PFSK-1 (cell line): Measurements from ENCODE around the gene LTBP3.

ENCODE experiments used
- FOXP2 ChIP-seq: optimal IDR thresholded peaks from 2 replicates; pipeline ENCODE3; 2011; ENCODE audit warnings: borderline replicate concordance, control low read depth, inconsistent platforms; ENCODE audit not compliant: insufficient read depth; ENCODE audit errors: extremely low read length, extremely low read depth
- POLR2AphosphoS5 ChIP-seq: IDR thresholded peaks from 2 replicates; pipeline ENCODE4 v1.6.1; 2012; ENCODE audit warnings: low read depth, mild to moderate bottlenecking, control low read depth, low read length, moderate library complexity
- SIN3A ChIP-seq: IDR thresholded peaks from 2 replicates; pipeline ENCODE4 v1.6.1; 2012; ENCODE audit warnings: mild to moderate bottlenecking, low read length, moderate library complexity, borderline replicate concordance; ENCODE audit not compliant: insufficient read depth
- TAF1 ChIP-seq: IDR thresholded peaks from 2 replicates; pipeline ENCODE4 v1.6.1; 2012; ENCODE audit warnings: low read length, control low read depth, borderline replicate concordance; ENCODE audit not compliant: insufficient read depth
- TF ChIP-seq, protein P1 (sequence below), 2 experiments: IDR thresholded peaks; 2 replicates each; pipeline versions ENCODE4 v1.6.1 to v1.8.0; 2011 to 2012; ENCODE audit warnings: low read depth in 2 of 2, low read length in 2 of 2, control low read depth in 1 of 2, inconsistent platforms in 1 of 2, mild to moderate bottlenecking in 1 of 2, moderate library complexity in 1 of 2; ENCODE audit not compliant: insufficient read depth in 1 of 2

The LTBP3 gene

GRCh38 chr11:65548395-65548794, 9.8 kb downstream of the LTBP3 start:
- TF ChIP-seq, protein P1, sequence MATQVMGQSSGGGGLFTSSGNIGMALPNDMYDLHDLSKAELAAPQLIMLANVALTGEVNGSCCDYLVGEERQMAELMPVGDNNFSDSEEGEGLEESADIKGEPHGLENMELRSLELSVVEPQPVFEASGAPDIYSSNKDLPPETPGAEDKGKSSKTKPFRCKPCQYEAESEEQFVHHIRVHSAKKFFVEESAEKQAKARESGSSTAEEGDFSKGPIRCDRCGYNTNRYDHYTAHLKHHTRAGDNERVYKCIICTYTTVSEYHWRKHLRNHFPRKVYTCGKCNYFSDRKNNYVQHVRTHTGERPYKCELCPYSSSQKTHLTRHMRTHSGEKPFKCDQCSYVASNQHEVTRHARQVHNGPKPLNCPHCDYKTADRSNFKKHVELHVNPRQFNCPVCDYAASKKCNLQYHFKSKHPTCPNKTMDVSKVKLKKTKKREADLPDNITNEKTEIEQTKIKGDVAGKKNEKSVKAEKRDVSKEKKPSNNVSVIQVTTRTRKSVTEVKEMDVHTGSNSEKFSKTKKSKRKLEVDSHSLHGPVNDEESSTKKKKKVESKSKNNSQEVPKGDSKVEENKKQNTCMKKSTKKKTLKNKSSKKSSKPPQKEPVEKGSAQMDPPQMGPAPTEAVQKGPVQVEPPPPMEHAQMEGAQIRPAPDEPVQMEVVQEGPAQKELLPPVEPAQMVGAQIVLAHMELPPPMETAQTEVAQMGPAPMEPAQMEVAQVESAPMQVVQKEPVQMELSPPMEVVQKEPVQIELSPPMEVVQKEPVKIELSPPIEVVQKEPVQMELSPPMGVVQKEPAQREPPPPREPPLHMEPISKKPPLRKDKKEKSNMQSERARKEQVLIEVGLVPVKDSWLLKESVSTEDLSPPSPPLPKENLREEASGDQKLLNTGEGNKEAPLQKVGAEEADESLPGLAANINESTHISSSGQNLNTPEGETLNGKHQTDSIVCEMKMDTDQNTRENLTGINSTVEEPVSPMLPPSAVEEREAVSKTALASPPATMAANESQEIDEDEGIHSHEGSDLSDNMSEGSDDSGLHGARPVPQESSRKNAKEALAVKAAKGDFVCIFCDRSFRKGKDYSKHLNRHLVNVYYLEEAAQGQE (IDR thresholded peaks at IDR 0.05; ENCODE audit: insufficient read depth in 1 of 2, low read depth in 2 of 2, low read length in 2 of 2): no peak
- TF ChIP-seq POLR2AphosphoS5 (no peak), SIN3A (no peak), FOXP2 (no peak), TAF1 (no peak)

DNA sequence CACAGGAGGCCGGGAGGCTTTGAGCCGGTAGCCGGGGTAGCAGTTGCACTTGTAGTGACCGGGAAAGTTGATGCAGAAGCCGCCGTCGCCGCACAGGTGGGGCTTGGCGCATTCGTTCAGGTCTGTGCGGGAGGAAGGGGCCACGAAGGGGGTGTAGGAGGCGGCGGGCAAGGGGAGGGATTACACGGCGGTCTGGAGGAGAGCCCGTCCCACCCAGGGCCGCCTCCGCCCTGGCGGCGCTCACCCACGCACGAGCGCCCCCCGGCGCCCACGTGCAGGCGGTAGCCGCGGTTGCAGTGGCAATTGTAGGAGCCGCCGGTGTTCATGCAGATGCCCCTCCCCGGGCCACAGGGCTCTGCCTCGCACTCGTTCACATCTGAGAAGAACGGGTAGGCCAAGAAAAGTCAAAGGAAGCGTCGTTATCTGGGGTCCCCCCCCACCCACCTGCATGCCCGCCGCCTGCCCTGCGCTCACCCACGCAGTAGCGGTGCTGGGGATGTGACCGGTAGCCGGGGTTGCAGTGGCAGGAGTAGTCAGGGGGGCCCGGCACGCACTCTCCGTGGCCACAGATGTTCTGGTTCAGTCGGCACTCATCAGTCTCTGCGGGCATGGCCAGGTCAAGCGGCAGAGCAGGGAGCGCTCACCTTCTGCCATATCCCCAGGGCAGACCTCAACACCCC, 10.6 kb downstream of the LTBP3 start:
- TF ChIP-seq TAF1: no peak

GRCh38 chr11:65546217-65546958, 11.8 kb downstream of the LTBP3 start:
- TF ChIP-seq SIN3A (no peak), POLR2AphosphoS5 (no peak), TAF1 (no peak), FOXP2 (no peak)
- TF ChIP-seq, protein P1 (IDR thresholded peaks at IDR 0.05; ENCODE audit: insufficient read depth in 1 of 2, low read depth in 2 of 2, low read length in 2 of 2): no peak

- TF ChIP-seq FOXP2: no peak
- TF ChIP-seq, protein P1 (IDR thresholded peaks at IDR 0.05; ENCODE audit: insufficient read depth in 1 of 2, low read depth in 2 of 2, low read length in 2 of 2): no peak
- TF ChIP-seq TAF1: no peak
- TF ChIP-seq SIN3A: no peak
- no peak for TF ChIP-seq POLR2AphosphoS5
These were observed 12.3 kb downstream of the LTBP3 start for GRCh38 chr11:65545853-65546216.

DNA sequence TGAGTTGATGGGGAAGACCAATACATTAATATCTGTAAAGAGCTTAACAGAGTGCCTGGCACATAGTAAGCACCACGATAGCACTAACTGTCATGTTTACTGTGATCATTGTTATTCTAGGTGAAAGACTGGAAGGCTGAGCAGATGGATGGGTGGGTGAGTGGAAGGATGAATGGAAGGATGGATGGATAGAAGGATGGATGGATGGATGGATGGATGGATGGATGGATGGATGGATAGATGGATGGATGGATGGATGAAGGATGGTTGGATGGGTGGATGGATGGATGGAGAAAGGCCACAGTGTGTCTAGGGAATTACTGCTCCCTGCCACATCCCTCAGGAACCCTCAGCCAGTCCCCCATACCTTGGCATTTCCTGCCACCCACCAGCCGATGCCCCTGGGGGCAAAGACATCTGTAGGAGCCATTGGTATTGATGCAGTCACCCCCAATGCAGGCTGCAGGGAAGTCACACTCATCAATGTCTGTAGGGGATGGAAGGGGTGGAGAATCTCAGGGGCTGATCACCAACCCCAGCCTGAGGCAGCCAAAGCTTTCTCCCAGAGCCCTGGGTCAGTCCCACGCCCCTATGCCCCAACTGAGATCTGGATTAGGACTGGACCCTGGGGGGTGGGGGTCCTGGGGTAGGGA, 15.3 kb downstream of the LTBP3 start:
- TF ChIP-seq POLR2AphosphoS5: no peak
- TF ChIP-seq, protein P1 (IDR thresholded peaks at IDR 0.05; ENCODE audit: insufficient read depth in 1 of 2, low read depth in 2 of 2, low read length in 2 of 2): no peak
- TF ChIP-seq SIN3A: no peak
- TF ChIP-seq FOXP2: no peak
- TF ChIP-seq TAF1: no peak
